PC-3 (cell line): ENCODE data around the gene RFX4. TPM values are rescaled to one million over a fixed set of nuclear protein-coding genes. Genes with fewer than 3 reads are reported as not detected.
"Not testable (repeated sequence)": the region's sequence is repeated elsewhere in the genome, so short reads cannot be mapped to it uniquely, and the experiment has no call there.

ENCODE experiments used
- ATAC-seq: fragments of 200-7000 bp; cut with Tn5 transposase; 2 replicates; pipeline ENCODE4 v1.9.1; 2020; ENCODE audit warnings: mild to moderate bottlenecking, moderate library complexity
- BruUV-seq: library from RNA; stranded (reverse); fragments of 400-500 nt; replicated peaks from 2 replicates; lab custom pipeline; 2021; lab: Mats Ljungman, UMichigan
- CTCF ChIA-PET: fragments of 300-600 bp; sonication (Branson Sonifier 250); formaldehyde crosslinking; loops from one replicate; lab custom pipeline; 2022; ENCODE audit warnings: antibody characterized with exemption; lab: Charles Lee
- POLR2A ChIA-PET: fragments of 300-600 bp; sonication (Branson Sonifier 250); formaldehyde crosslinking; loops from one replicate; lab custom pipeline; 2022; ENCODE audit warnings: antibody characterized with exemption; ENCODE audit not compliant: unreplicated experiment; lab: Charles Lee
- DNase-seq: peaks from one replicate; pipeline ENCODE4 v3.0.0-alpha.2; 2015
- H2AFZ ChIP-seq: fragments of 300-600 bp; sonication (generic); 2 replicates; pipeline ENCODE4 v1.6.0; 2016; ENCODE audit warnings: antibody characterized with exemption, low read length
- H3F3A ChIP-seq: fragments of 300-600 bp; sonication (generic); one replicate; pipeline ENCODE4 v1.6.0; 2017; ENCODE audit warnings: antibody characterized with exemption, low read length, control low read depth, mild to moderate bottlenecking; ENCODE audit not compliant: unreplicated experiment
- H3K27ac ChIP-seq: fragments of 300-600 bp; sonication (generic); 2 replicates; pipeline ENCODE4 v1.5.1; 2016; ENCODE audit warnings: mild to moderate bottlenecking, low read length
- H3K27me3 ChIP-seq: fragments of 300-600 bp; sonication (generic); 2 replicates; pipeline ENCODE4 v1.6.1; 2016; ENCODE audit warnings: low read length, mixed read lengths
- H3K36me3 ChIP-seq: fragments of 300-600 bp; sonication (generic); 2 replicates; pipeline ENCODE4 v1.6.1; 2016; ENCODE audit warnings: low read depth, mixed run types, low read length, mixed read lengths
- H3K4me1 ChIP-seq: fragments of 300-600 bp; sonication (generic); 2 replicates; pipeline ENCODE4 v1.5.1; 2016; ENCODE audit warnings: low read length; ENCODE audit not compliant: insufficient read depth
- H3K4me2 ChIP-seq: fragments of 300-600 bp; sonication (generic); 2 replicates; pipeline ENCODE4 v1.6.0; 2016; ENCODE audit warnings: low read length
- H3K4me3 ChIP-seq: fragments of 300-600 bp; sonication (generic); 2 replicates; pipeline ENCODE4 v1.5.1; 2016; ENCODE audit warnings: mild to moderate bottlenecking, low read length, mixed read lengths
- H3K79me2 ChIP-seq: fragments of 300-600 bp; sonication (generic); 2 replicates; pipeline ENCODE4 v1.6.1; 2017; ENCODE audit warnings: low read length, mixed read lengths
- H3K9ac ChIP-seq: fragments of 300-600 bp; sonication (generic); 2 replicates; pipeline ENCODE4 v1.6.0; 2016; ENCODE audit warnings: mild to moderate bottlenecking, low read length
- H3K9me2 ChIP-seq: fragments of 300-600 bp; sonication (generic); replicated peaks from 2 replicates; pipeline ENCODE4 v1.6.1; 2016; ENCODE audit warnings: mixed run types, low read length, mixed read lengths
- H3K9me3 ChIP-seq: fragments of 300-600 bp; sonication (generic); 2 replicates; pipeline ENCODE4 v1.6.1; 2016; ENCODE audit warnings: low read length, mixed read lengths
- H4K20me1 ChIP-seq: fragments of 300-600 bp; sonication (generic); 2 replicates; pipeline ENCODE4 v1.6.1; 2016; ENCODE audit warnings: low read length, mixed read lengths
- EZH2 ChIP-seq: fragments of 300-600 bp; sonication (generic); IDR thresholded peaks from one replicate; pipeline ENCODE4 v1.6.1; 2017; ENCODE audit warnings: antibody characterized with exemption, mild to moderate bottlenecking, low read length; ENCODE audit not compliant: unreplicated experiment
- EZH2phosphoT487 ChIP-seq: fragments of 300-600 bp; sonication (generic); IDR thresholded peaks from 2 replicates; pipeline ENCODE4 v1.6.1; 2018; ENCODE audit warnings: mild to moderate bottlenecking, antibody characterized with exemption, low read length, borderline replicate concordance
- intact Hi-C: fragments of 100-400 bp; cut with micrococcal nuclease; formaldehyde crosslinking; loops from 2 replicates; pipeline ENCODE4 v1.9.0; 2023
- total RNA-seq: library from RNA; depleted of rRNA; stranded (reverse); fragments of >200 nt; gene quantifications from 2 replicates; pipeline ENCODE4 v1.2.3, GENCODE V29; 2014
- TF ChIP-seq, protein P1 (sequence below): fragments of 300-600 bp; sonication (generic); conservative IDR thresholded peaks from 2 replicates; pipeline ENCODE4 v1.5.1; 2017; ENCODE audit warnings: antibody characterized with exemption, low read depth, mild to moderate bottlenecking, low read length

The RFX4 gene
- total RNA-seq, 1 experiment from 2014 or later, result not detected

DNA sequence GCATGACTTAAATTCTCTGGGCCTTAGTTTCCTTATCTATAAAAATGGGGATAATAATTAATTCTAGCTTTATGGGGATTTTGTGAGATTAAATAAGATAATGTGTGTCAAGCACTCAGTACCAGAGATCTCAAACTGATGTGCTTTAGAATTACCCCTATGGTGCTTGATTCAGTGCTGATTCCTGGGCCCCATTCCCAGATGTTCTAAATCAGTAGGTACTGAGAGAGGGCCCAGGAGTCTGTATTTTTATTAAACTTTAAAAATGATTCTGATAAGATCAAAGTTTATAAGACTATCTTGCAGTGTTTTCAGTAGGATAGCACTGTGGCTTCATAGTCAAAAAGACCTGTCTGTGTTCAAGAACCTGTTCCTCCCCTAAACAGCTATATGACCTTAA lies 102.6 kb downstream of the RFX4 start:
- Histone ChIP-seq H3K27me3 (peaks cover 20% of the 10 kb centered on the region; the same call in 1 of the 2 replicates), H3K4me3 (no peak overlapping the region), H3K9me3 (no peaks in the 10 kb centered on the region), H3F3A (no peaks in the 10 kb centered on the region), H3K9ac (no peak overlapping the region), H3K36me3 (no peaks in the 10 kb centered on the region), H3K9me2 (no peaks in the 10 kb centered on the region), H3K79me2 (no peaks in the 10 kb centered on the region), H4K20me1 (no peaks in the 10 kb centered on the region), H3K4me1 (no peaks in the 10 kb centered on the region), H2AFZ (no peak overlapping the region), H3K4me2 (no peak overlapping the region), H3K27ac (no peak overlapping the region)
- DNase-seq (no peak), ATAC-seq (no peak)
- ChIA-PET POLR2A (no interaction called here), CTCF (no interaction called here)
- no TSS peak for BruUV-seq
- TF ChIP-seq EZH2, result no peak
- TF ChIP-seq, protein P1, sequence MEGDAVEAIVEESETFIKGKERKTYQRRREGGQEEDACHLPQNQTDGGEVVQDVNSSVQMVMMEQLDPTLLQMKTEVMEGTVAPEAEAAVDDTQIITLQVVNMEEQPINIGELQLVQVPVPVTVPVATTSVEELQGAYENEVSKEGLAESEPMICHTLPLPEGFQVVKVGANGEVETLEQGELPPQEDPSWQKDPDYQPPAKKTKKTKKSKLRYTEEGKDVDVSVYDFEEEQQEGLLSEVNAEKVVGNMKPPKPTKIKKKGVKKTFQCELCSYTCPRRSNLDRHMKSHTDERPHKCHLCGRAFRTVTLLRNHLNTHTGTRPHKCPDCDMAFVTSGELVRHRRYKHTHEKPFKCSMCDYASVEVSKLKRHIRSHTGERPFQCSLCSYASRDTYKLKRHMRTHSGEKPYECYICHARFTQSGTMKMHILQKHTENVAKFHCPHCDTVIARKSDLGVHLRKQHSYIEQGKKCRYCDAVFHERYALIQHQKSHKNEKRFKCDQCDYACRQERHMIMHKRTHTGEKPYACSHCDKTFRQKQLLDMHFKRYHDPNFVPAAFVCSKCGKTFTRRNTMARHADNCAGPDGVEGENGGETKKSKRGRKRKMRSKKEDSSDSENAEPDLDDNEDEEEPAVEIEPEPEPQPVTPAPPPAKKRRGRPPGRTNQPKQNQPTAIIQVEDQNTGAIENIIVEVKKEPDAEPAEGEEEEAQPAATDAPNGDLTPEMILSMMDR, result no peak
- no peak for TF ChIP-seq EZH2phosphoT487
- intact Hi-C loops, result no loop called here

DNA sequence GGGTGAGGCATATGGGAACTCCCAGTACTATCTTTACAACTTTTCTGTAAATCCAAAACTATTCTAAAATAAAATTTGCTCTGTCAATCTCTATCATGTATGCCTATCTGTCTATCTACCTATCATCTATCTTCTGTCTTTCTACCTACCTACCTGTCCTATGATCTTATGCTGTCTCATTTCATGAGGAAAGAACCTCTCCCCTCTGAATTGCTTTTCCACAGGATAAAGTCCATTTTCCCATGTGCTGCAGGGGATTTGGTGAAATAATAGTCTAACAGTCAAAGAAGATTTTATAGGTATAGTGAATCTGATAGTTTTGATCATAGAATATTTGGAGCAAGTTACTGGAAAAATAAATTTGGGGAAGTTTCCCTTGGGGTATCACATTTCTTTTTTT lies 104.9 kb downstream of the RFX4 start:
- no peaks in the 10 kb centered on the region for H3K79me2 ChIP-seq
- POLR2A ChIA-PET, result no interaction called here
- H3K9me3 ChIP-seq, result no peaks in the 10 kb centered on the region
- no peak overlapping the region for H3K4me2 ChIP-seq
- no peaks in the 10 kb centered on the region for H3F3A ChIP-seq
- H4K20me1 ChIP-seq, result no peaks in the 10 kb centered on the region
- DNase-seq, result no peak
- no peaks in the 10 kb centered on the region for H3K9me2 ChIP-seq
- H3K36me3 ChIP-seq, result no peaks in the 10 kb centered on the region
- no TSS peak for BruUV-seq
- no peak overlapping the region for H3K4me3 ChIP-seq
- intact Hi-C loops, result no loop called here
- H3K27ac ChIP-seq, result no peak overlapping the region
- peaks cover 31% of the 10 kb centered on the region for H3K27me3 ChIP-seq
- CTCF ChIA-PET, result no interaction called here
- no peaks in the 10 kb centered on the region for H3K4me1 ChIP-seq
- no peak overlapping the region for H3K9ac ChIP-seq
- H2AFZ ChIP-seq, result no peak overlapping the region
- ATAC-seq, result no peak
- TF ChIP-seq, protein P1, result no peak
- TF ChIP-seq EZH2phosphoT487, result no peak
- TF ChIP-seq EZH2, result no peak

DNA sequence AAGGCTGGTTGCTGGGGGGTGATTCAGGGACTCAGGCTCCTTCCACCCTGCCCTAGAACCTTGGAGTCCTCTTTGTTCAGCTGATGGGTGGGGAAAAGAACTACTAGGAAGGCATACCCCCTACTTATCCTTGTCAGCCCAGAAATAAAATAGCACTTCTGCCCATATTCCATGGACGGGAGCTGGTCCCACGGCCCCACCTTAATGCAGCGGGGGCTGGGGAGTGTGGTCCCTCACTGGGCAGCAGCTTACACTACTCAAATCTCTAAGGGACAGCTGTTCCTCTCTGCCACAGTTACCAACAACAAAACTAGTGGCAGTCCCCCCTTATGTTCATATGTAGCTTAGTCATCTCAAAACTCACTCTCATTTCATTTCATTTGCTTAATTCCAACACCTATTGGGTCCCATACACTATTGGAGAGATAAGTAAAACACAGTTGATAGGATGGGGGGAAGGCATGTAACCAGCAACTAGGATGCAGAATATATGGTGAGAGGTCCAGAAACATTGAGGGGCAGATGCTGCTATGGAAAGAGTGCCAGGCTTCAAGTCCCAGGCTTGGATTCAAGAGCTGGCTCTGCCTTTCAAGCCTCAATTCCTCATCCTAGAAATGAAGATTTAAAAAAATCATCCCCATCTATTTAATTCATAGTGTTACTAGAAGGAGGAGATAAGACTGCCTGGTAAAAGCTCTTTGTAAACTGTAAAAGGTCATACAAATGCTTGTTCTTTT lies 107.9 kb downstream of the RFX4 start:
- no peaks in the 10 kb centered on the region for H3K79me2 ChIP-seq
- H3K4me3 ChIP-seq, result no peak overlapping the region
- no peaks in the 10 kb centered on the region for H3K9me3 ChIP-seq
- no peak overlapping the region for H3K27ac ChIP-seq
- BruUV-seq, result no TSS peak
- H3K9me2 ChIP-seq, result no peaks in the 10 kb centered on the region
- no peaks in the 10 kb centered on the region for H4K20me1 ChIP-seq
- no peak for ATAC-seq
- no peaks in the 10 kb centered on the region for H3K4me1 ChIP-seq
- intact Hi-C loops, result no loop called here
- H3K36me3 ChIP-seq, result no peaks in the 10 kb centered on the region
- CTCF ChIA-PET, result no interaction called here
- POLR2A ChIA-PET, result no interaction called here
- H3K4me2 ChIP-seq, result no peak overlapping the region
- no peak for DNase-seq
- H3F3A ChIP-seq, result no peaks in the 10 kb centered on the region
- no peak overlapping the region for H3K9ac ChIP-seq
- TF ChIP-seq, protein P1, result no peak
- TF ChIP-seq EZH2 (no peak), EZH2phosphoT487 (no peak)
- peaks cover 62% of the 10 kb centered on the region for H3K27me3 ChIP-seq
- H2AFZ ChIP-seq, result no peak overlapping the region

DNA sequence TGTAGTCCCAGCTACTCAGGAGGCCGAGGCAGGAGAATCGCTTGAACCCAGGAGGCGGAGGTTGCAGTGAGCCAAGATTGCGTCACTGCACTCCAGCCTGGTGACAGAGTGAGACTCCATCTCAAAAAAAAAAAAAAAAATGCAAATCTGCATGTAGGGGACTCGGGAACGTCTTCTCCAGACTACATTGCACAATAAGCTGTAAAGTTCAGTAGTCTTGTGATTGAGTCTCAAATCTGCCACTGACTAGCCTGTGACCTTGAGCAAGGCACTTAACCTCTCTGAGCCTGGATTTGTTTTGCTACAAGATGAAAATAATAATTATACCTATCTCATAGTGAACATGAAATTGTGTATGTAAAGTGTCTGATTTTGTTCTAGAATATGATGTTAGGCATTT lies 109.2 kb downstream of the RFX4 start:
- H3F3A ChIP-seq, ATAC-seq, POLR2A ChIA-PET, intact Hi-C loops, H4K20me1 ChIP-seq, BruUV-seq, H3K4me3 ChIP-seq, H3K27ac ChIP-seq, H3K9me2 ChIP-seq, H3K9me3 ChIP-seq, H3K4me1 ChIP-seq, H2AFZ ChIP-seq, DNase-seq, H3K79me2 ChIP-seq, H3K4me2 ChIP-seq, H3K36me3 ChIP-seq, H3K9ac ChIP-seq: not testable (repeated sequence)
- CTCF ChIA-PET, result interaction anchor here (0.7 kb wide), 1 partner anchor 201 kb away, joined by 6 read pairs; no protein-coding TSS in a partner anchor
- H3K27me3 ChIP-seq, result peaks cover 73% of the 10 kb centered on the region
